ENCODE results near the gene TMC8. TPM values are rescaled to one million over a fixed set of nuclear protein-coding genes. Genes with fewer than 3 reads are reported as not detected.

The TMC8 gene
- total and polyA plus RNA-seq, 2 of the 8 experiments (the other 6 are each of a cell fraction or from before 2014, with no cell fraction given) = 1.00 to 2.8 TPM

GRCh38 chr17:78103311-78103710 lies 27.3 kb upstream of the TMC8 start:
- Histone ChIP-seq H3K9ac (replicated peaks in 1 of 4; ENCODE audit: extremely low read depth in 1 of 4, low read depth in 3 of 4, low read length in 3 of 4) (no peak overlapping the region), H2AK5ac (ENCODE audit: low read depth, low read length) (no peak overlapping the region), H3K27ac (ENCODE audit: low read depth, low read length) (no peak overlapping the region), H3K18ac (ENCODE audit: extremely low read depth, low read length) (no peak overlapping the region), H4K5ac (ENCODE audit: insufficient read length, low read depth, low read length) (no peak overlapping the region), H3K79me2 (ENCODE audit: control insufficient read depth in 1 of 2, insufficient read depth in 2 of 2, low read length in 2 of 2) (no peaks in the 10 kb centered on the region), H3K56ac (replicated peaks; ENCODE audit: insufficient read length, low read depth, low read length) (no peak overlapping the region), H2BK15ac (ENCODE audit: low read length) (no peak overlapping the region), H2BK120ac (replicated peaks; ENCODE audit: low read depth, low read length) (no peak overlapping the region), H4K91ac (replicated peaks; ENCODE audit: insufficient read length, low read length) (no peak overlapping the region), H3K4me3 (ENCODE audit: extremely low read depth in 1 of 4, insufficient read depth in 2 of 4, low read depth in 3 of 4, low read length in 4 of 4) (no peak overlapping the region), H3K23ac (ENCODE audit: insufficient read length) (no peak overlapping the region), H3K4me1 (replicated peaks in 1 of 4; ENCODE audit: control insufficient read depth in 3 of 4, insufficient read depth in 4 of 4, low read length in 3 of 4) (no peaks in the 10 kb centered on the region), H3K9me3 (ENCODE audit: insufficient read depth in 2 of 2, low read depth in 1 of 2, low read length in 1 of 2) (peaks cover 7 to 13% of the 10 kb centered on the region in 2 experiments; a peak in 3 of 4 replicates), H3K4ac (replicated peaks; ENCODE audit: insufficient read length, low read depth, low read length) (no peak overlapping the region), H3K79me1 (ENCODE audit: low read depth, low read length) (no peaks in the 10 kb centered on the region), H4K20me1 (replicated peaks in 1 of 2; ENCODE audit: control insufficient read depth in 1 of 2, insufficient read depth in 2 of 2, low read length in 2 of 2) (peaks cover 0 to under 1% of the 10 kb centered on the region in 2 experiments), H3K4me2 (ENCODE audit: insufficient read depth in 1 of 2, low read depth in 2 of 2, low read length in 2 of 2) (no peak overlapping the region), H3K14ac (ENCODE audit: insufficient read length) (no peak overlapping the region), H4K8ac (ENCODE audit: extremely low read depth, insufficient read depth, low read length) (no peak overlapping the region; the same call in 1 of the 2 replicates), H2BK20ac (ENCODE audit: low read length) (no peak overlapping the region), H2BK12ac (ENCODE audit: low read depth, low read length) (no peak overlapping the region), H2AFZ (ENCODE audit: low read length) (no peak overlapping the region), H3K27me3 (replicated peaks in 1 of 4; ENCODE audit: control insufficient read depth in 3 of 4, extremely low read depth in 1 of 4, insufficient read depth in 3 of 4, low read length in 3 of 4) (no peaks in the 10 kb centered on the region), H3K36me3 (ENCODE audit: control insufficient read depth in 2 of 4, insufficient read depth in 4 of 4, low read length in 3 of 4) (peaks cover 7 to 60% (median 41%) of the 10 kb centered on the region in 4 experiments; a peak in 7 of 8 replicates), H3K23me2 (ENCODE audit: low read depth, low read length) (no peaks in the 10 kb centered on the region), H2BK5ac (ENCODE audit: low read depth, low read length) (no peak overlapping the region)
- POLR2A ChIA-PET (ENCODE audit: partially characterized antibody) = interaction anchor here (0.8 kb wide), 1 partner anchor 38 kb away, joined by 3 read pairs; no protein-coding TSS in a partner anchor
- CTCF ChIA-PET (ENCODE audit: partially characterized antibody) = interaction anchor here (1.2 to 2.1 kb wide), 2 partner anchors 16 to 19 kb away, joined by 3 to 4 read pairs; no protein-coding TSS in a partner anchor
- no peak for DNase-seq (ENCODE audit: low read depth in 1 of 2, low spot score in 2 of 2)
- 80% methylated on average over 4 of the region's 4 CpGs; no CpG with 5 or more reads in 1 of the 2 experiments for WGBS, 2 experiments (ENCODE audit: extremely low coverage in 1 of 2, insufficient coverage in 1 of 2, insufficient read length in 1 of 2, insufficient replicate concordance in 2 of 2, low coverage in 1 of 2, low lambda C conversion rate in 2 of 2, missing lambda C conversion rate in 1 of 2)
- no peak for FAIRE-seq
- TF ChIP-seq RNF2 (IDR thresholded peaks at IDR 0.05; ENCODE audit: borderline replicate concordance, low read depth, low read length, missing control alignments, poor library complexity, severe bottlenecking) = no peak
- no peak for TF ChIP-seq CTCF (IDR thresholded peaks at IDR 0.05; ENCODE audit: control extremely low read depth in 1 of 3, insufficient read depth in 1 of 3, low read depth in 1 of 3, low read length in 3 of 3)
- no peak for TF ChIP-seq ZNF274 (IDR thresholded peaks at IDR 0.05; ENCODE audit: borderline replicate concordance, extremely low read depth, low read length)
- no peak for TF ChIP-seq SIN3A (conservative IDR thresholded peaks at IDR 0.05 in 1 of 2, IDR thresholded peaks at IDR 0.05 in 1 of 2; ENCODE audit: low read depth in 1 of 2, low read length in 2 of 2)
- TF ChIP-seq HDAC2 (IDR thresholded peaks at IDR 0.05; ENCODE audit: borderline replicate concordance in 1 of 2, low read depth in 2 of 2, low read length in 2 of 2) = no peak
- TF ChIP-seq CHD1 (IDR thresholded peaks at IDR 0.05; ENCODE audit: low read depth, low read length) = no peak
- TF ChIP-seq RBBP5 (IDR thresholded peaks at IDR 0.05; ENCODE audit: borderline replicate concordance, low read depth, low read length) = no peak
- no peak for TF ChIP-seq CHD2 (IDR thresholded peaks at IDR 0.05; ENCODE audit: low read length)

All from H1 (cell line).